WTC11 (cell line): Measurements from ENCODE around the gene PCDHB10. TPM values are rescaled to one million over a fixed set of nuclear protein-coding genes. Genes with fewer than 3 reads are reported as not detected.
"Not testable (repeated sequence)": the region's sequence is repeated elsewhere in the genome, so short reads cannot be mapped to it uniquely, and the experiment has no call there.

Experiments used
- ATAC-seq: fragments of 200-7000 bp; cut with Tn5 transposase; 2 replicates; pipeline ENCODE4 v1.10.0; 2021; ENCODE audit warnings: mild to moderate bottlenecking, moderate library complexity
- CTCF ChIA-PET: fragments of 300-600 bp; sonication (Branson Sonifier 250); formaldehyde crosslinking; loops from one replicate; lab custom pipeline; 2021; ENCODE audit warnings: antibody characterized with exemption; lab: Charles Lee
- POLR2A ChIA-PET: fragments of 350-600 bp; sonication (Branson Sonifier 250); formaldehyde crosslinking; loops from one replicate; lab custom pipeline; 2021; ENCODE audit warnings: antibody characterized with exemption; lab: Charles Lee
- DNase-seq: peaks from one replicate; pipeline ENCODE4 v3.0.0; 2021; ENCODE audit warnings: low spot score
- H3K27ac Mint-ChIP-seq: 2 replicates; pipeline ENCODE4 v1.8.0; 2021; ENCODE audit warnings: mixed read lengths
- H3K27me3 Mint-ChIP-seq: 2 replicates; pipeline ENCODE4 v1.8.0; 2021; ENCODE audit warnings: low read depth, mild to moderate bottlenecking, moderate library complexity, mixed read lengths
- H3K36me3 Mint-ChIP-seq: 2 replicates; pipeline ENCODE4 v1.8.0; 2021; ENCODE audit warnings: mixed read lengths
- H3K4me1 Mint-ChIP-seq: 2 replicates; pipeline ENCODE4 v1.8.0; 2022; ENCODE audit warnings: mixed read lengths
- H3K4me3 Mint-ChIP-seq: 2 replicates; pipeline ENCODE4 v1.8.0; 2021; ENCODE audit warnings: mild to moderate bottlenecking, moderate library complexity, mixed read lengths
- H3K9me3 Mint-ChIP-seq: 2 replicates; pipeline ENCODE4 v1.8.0; 2021; ENCODE audit warnings: mixed read lengths
- ELF4 ChIP-seq: sonication (generic); formaldehyde crosslinking; IDR thresholded peaks from 2 replicates; pipeline ENCODE4 v1.8.1; 2022; ENCODE audit warnings: low read depth, mild to moderate bottlenecking, moderate library complexity, missing genetic modification reagents
- JUN ChIP-seq: sonication (generic); formaldehyde crosslinking; IDR thresholded peaks from 2 replicates; pipeline ENCODE4 v1.8.0; 2023; ENCODE audit warnings: mild to moderate bottlenecking, missing genetic modification reagents
- NR1H2 ChIP-seq: sonication (generic); formaldehyde crosslinking; IDR thresholded peaks from 2 replicates; pipeline ENCODE4 v1.9.0; 2021; ENCODE audit warnings: mild to moderate bottlenecking, moderate library complexity, missing genetic modification reagents
- NR3C1 ChIP-seq: sonication (generic); formaldehyde crosslinking; conservative IDR thresholded peaks from 2 replicates; pipeline ENCODE4 v1.8.1; 2023; ENCODE audit warnings: low read depth, mild to moderate bottlenecking, missing genetic modification reagents
- PRRX2 ChIP-seq: fragments of 250-450 bp; sonication (Bioruptor Pico); IDR thresholded peaks from 2 replicates; pipeline ENCODE4 v1.8.0; 2021; ENCODE audit warnings: mild to moderate bottlenecking
- SOX15 ChIP-seq: fragments of 250-450 bp; sonication (Bioruptor Pico); IDR thresholded peaks from 2 replicates; pipeline ENCODE4 v1.9.0; 2021; ENCODE audit warnings: mild to moderate bottlenecking
- TEAD1 ChIP-seq: sonication (generic); formaldehyde crosslinking; IDR thresholded peaks from 2 replicates; pipeline ENCODE4 v1.8.0; 2022; ENCODE audit warnings: mild to moderate bottlenecking, missing genetic modification reagents
- ZNF219 ChIP-seq: sonication (generic); formaldehyde crosslinking; IDR thresholded peaks from 2 replicates; pipeline ENCODE4 v1.8.0; 2023; ENCODE audit warnings: missing genetic modification reagents, mild to moderate bottlenecking, borderline replicate concordance
- ZNF671 ChIP-seq: fragments of 250-450 bp; sonication (Bioruptor Pico); IDR thresholded peaks from 2 replicates; pipeline ENCODE4 v1.8.0; 2021; ENCODE audit warnings: mild to moderate bottlenecking
- total RNA-seq: library from RNA; stranded (reverse); gene quantifications from 3 replicates; pipeline ENCODE4 v1.2.3, GENCODE V29; 2021
- TF ChIP-seq, protein P1 (sequence below): fragments of 200-600 bp; IDR thresholded peaks from 2 replicates; pipeline ENCODE4 v1.8.0; 2022; ENCODE audit warnings: antibody characterized with exemption
- TF ChIP-seq, protein P2 (sequence below): sonication (generic); formaldehyde crosslinking; IDR thresholded peaks from 2 replicates; pipeline ENCODE4 v1.8.1; 2023; ENCODE audit warnings: mild to moderate bottlenecking, moderate library complexity, missing genetic modification reagents
- TF ChIP-seq, protein P3 (sequence below): fragments of 250-450 bp; sonication (Bioruptor Pico); IDR thresholded peaks from 2 replicates; pipeline ENCODE4 v1.9.0; 2021; ENCODE audit warnings: moderate library complexity, mild to moderate bottlenecking, inconsistent platforms, borderline replicate concordance
- TF ChIP-seq, protein P4 (sequence below): fragments of 250-450 bp; sonication (Bioruptor Pico); IDR thresholded peaks from 2 replicates; pipeline ENCODE4 v1.9.0; 2021; ENCODE audit warnings: mild to moderate bottlenecking
- TF ChIP-seq, protein P5 (sequence below): sonication (generic); formaldehyde crosslinking; IDR thresholded peaks from 2 replicates; pipeline ENCODE4 v1.8.1; 2022; ENCODE audit warnings: mild to moderate bottlenecking, moderate library complexity, missing genetic modification reagents
- TF ChIP-seq, protein P6 (sequence below): sonication (generic); formaldehyde crosslinking; IDR thresholded peaks from 2 replicates; pipeline ENCODE4 v1.8.0; 2022; ENCODE audit warnings: mild to moderate bottlenecking, missing genetic modification reagents

PCDHB10 gene
- total RNA-seq, 1 experiment from 2014 or later, result 1.4 TPM

DNA sequence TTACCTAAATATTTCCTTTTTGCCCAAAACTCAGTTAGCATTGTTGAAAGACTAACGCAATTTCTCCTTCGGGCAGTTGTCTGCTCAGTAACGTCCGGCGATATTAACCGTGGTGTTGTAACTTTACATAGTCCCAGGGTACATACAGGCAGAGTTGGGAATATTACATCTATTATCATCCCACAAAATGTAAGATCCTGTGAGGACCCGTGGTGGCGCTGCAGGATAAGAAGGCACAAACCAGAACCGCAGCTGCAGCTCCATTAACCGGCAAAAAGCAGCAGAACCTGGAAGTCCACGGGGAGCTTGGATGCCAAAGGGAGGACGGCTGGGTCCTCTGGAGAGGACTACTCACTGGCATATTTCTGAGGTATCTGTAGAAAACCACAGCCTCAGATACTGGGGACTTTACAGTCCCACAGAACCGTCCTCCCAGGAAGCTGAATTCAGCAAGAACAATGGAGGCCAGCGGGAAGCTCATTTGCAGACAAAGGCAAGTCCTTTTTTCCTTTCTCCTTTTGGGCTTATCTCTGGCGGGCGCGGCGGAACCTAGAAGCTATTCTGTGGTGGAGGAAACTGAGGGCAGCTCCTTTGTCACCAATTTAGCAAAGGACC is 14.5 kb upstream of the PCDHB10 start, which contains the start of gene PCDHB8:
TSS of gene PCDHB8 (plus strand) at position 214 of the 615 bp plus-strand sequence. CDS start at position 459, 245 bp downstream.
- TF ChIP-seq, protein P1, sequence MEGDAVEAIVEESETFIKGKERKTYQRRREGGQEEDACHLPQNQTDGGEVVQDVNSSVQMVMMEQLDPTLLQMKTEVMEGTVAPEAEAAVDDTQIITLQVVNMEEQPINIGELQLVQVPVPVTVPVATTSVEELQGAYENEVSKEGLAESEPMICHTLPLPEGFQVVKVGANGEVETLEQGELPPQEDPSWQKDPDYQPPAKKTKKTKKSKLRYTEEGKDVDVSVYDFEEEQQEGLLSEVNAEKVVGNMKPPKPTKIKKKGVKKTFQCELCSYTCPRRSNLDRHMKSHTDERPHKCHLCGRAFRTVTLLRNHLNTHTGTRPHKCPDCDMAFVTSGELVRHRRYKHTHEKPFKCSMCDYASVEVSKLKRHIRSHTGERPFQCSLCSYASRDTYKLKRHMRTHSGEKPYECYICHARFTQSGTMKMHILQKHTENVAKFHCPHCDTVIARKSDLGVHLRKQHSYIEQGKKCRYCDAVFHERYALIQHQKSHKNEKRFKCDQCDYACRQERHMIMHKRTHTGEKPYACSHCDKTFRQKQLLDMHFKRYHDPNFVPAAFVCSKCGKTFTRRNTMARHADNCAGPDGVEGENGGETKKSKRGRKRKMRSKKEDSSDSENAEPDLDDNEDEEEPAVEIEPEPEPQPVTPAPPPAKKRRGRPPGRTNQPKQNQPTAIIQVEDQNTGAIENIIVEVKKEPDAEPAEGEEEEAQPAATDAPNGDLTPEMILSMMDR, result peak; percentile 26; the same call in 1 of the 2 replicates
- H3K27ac Mint-ChIP-seq, POLR2A ChIA-PET, H3K27me3 Mint-ChIP-seq, DNase-seq, H3K4me1 Mint-ChIP-seq, H3K4me3 Mint-ChIP-seq: not testable (repeated sequence)
- peaks cover 17% of the 10 kb centered on the region for H3K9me3 Mint-ChIP-seq
- CTCF ChIA-PET, result interaction anchor here (1.0 to 2.5 kb wide), 16 partner anchors 9 to 337 kb away, joined by 3 to 16 read pairs (median 8); partner anchors contain the start of genes PCDHB10, PCDHB11, PCDHB13 and PCDHB14
- ATAC-seq, result peak; percentile 82
- H3K36me3 Mint-ChIP-seq, result peaks cover 18% of the 10 kb centered on the region; the same call in 1 of the 2 replicates

DNA sequence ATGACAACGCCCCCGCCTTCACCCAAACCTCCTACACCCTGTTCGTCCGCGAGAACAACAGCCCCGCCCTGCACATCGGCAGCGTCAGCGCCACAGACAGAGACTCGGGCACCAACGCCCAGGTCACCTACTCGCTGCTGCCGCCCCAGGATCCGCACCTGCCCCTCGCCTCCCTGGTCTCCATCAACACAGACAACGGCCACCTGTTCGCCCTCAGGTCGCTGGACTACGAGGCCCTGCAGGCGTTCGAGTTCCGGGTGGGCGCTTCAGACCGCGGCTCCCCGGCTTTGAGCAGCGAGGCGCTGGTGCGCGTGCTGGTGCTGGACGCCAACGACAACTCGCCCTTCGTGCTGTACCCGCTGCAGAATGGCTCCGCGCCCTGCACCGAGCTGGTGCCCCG is 12.8 kb upstream of the PCDHB10 start:
- H3K27me3 Mint-ChIP-seq, POLR2A ChIA-PET, ATAC-seq, DNase-seq, H3K27ac Mint-ChIP-seq, H3K4me3 Mint-ChIP-seq, CTCF ChIA-PET: not testable (repeated sequence)
- Mint-ChIP-seq H3K36me3 (peaks cover 16% of the 10 kb centered on the region), H3K9me3 (peaks cover 12% of the 10 kb centered on the region), H3K4me1 (peaks cover 13% of the 10 kb centered on the region)

DNA sequence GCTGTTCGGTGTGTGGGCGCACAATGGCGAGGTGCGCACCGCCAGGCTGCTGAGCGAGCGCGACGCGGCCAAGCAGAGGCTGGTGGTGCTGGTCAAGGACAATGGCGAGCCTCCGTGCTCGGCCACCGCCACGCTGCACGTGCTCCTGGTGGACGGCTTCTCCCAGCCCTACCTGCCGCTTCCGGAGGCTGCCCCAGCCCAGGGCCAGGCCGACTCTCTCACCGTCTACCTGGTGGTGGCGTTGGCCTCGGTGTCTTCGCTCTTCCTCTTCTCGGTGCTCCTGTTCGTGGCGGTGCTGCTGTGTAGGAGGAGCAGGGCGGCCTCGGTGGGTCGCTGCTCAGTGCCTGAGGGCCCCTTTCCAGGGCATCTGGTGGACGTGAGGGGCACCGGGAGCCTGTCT is 12.3 kb upstream of the PCDHB10 start:
- CTCF ChIA-PET, result not testable (repeated sequence)
- TF ChIP-seq, protein P2, sequence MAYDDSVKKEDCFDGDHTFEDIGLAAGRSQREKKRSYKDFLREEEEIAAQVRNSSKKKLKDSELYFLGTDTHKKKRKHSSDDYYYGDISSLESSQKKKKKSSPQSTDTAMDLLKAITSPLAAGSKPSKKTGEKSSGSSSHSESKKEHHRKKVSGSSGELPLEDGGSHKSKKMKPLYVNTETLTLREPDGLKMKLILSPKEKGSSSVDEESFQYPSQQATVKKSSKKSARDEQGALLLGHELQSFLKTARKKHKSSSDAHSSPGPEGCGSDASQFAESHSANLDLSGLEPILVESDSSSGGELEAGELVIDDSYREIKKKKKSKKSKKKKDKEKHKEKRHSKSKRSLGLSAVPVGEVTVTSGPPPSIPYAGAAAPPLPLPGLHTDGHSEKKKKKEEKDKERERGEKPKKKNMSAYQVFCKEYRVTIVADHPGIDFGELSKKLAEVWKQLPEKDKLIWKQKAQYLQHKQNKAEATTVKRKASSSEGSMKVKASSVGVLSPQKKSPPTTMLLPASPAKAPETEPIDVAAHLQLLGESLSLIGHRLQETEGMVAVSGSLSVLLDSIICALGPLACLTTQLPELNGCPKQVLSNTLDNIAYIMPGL (CRISPR knock-in tag), result peak; percentile 29; the same call in 1 of the 2 replicates
- TF ChIP-seq, all 79 proteins: peak for 1; not testable (repeated sequence) for 78
- H3K9me3 Mint-ChIP-seq, result peaks cover 15% of the 10 kb centered on the region
- H3K4me3 Mint-ChIP-seq, POLR2A ChIA-PET, H3K27ac Mint-ChIP-seq, H3K27me3 Mint-ChIP-seq, DNase-seq, ATAC-seq: not testable (repeated sequence)
- H3K36me3 Mint-ChIP-seq, result peaks cover 19% of the 10 kb centered on the region
- peaks cover 13% of the 10 kb centered on the region for H3K4me1 Mint-ChIP-seq

DNA sequence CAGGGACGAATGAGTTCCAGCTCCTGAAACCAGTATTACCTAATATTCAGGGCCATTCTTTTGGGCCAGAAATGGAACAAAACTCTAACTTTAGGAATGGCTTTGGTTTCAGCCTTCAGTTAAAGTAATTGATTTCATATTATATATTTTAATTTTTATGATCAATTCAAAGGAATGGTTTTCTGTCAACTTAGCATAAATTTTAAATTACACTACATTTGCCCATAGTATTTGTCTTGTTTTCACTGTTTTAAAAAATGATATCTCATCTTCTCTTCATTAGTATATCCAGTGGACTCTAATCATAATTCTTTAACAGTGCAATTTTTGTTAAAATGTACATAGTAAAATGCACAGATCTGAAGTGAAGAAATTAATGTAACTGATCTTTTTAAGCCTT is 11.8 kb upstream of the PCDHB10 start:
- Mint-ChIP-seq H3K27me3 (no peaks in the 10 kb centered on the region; the same call in 1 of the 2 replicates), H3K4me3 (no peak overlapping the region), H3K36me3 (peaks cover 19% of the 10 kb centered on the region), H3K9me3 (peaks cover 15% of the 10 kb centered on the region), H3K27ac (no peak overlapping the region), H3K4me1 (peaks cover 13% of the 10 kb centered on the region)
- ChIA-PET POLR2A (no interaction called here), CTCF (interaction anchor here (0.8 to 3.0 kb wide), 2 partner anchors 12 to 24 kb away, joined by 6 to 41 read pairs; partner anchors contain the start of gene PCDHB10)
- DNase-seq (no peak), ATAC-seq (no peak)
- TF ChIP-seq, protein P3, sequence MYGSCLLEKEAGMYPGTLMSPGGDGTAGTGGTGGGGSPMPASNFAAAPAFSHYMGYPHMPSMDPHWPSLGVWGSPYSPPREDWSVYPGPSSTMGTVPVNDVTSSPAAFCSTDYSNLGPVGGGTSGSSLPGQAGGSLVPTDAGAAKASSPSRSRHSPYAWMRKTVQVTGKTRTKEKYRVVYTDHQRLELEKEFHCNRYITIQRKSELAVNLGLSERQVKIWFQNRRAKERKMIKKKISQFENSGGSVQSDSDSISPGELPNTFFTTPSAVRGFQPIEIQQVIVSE (CRISPR knock-in tag), result no peak
- TF ChIP-seq SOX15, result no peak
- TF ChIP-seq PRRX2, result no peak
- TF ChIP-seq ZNF671 (CRISPR knock-in tag), result no peak
- TF ChIP-seq JUN (CRISPR knock-in tag), result no peak
- TF ChIP-seq, protein P4, sequence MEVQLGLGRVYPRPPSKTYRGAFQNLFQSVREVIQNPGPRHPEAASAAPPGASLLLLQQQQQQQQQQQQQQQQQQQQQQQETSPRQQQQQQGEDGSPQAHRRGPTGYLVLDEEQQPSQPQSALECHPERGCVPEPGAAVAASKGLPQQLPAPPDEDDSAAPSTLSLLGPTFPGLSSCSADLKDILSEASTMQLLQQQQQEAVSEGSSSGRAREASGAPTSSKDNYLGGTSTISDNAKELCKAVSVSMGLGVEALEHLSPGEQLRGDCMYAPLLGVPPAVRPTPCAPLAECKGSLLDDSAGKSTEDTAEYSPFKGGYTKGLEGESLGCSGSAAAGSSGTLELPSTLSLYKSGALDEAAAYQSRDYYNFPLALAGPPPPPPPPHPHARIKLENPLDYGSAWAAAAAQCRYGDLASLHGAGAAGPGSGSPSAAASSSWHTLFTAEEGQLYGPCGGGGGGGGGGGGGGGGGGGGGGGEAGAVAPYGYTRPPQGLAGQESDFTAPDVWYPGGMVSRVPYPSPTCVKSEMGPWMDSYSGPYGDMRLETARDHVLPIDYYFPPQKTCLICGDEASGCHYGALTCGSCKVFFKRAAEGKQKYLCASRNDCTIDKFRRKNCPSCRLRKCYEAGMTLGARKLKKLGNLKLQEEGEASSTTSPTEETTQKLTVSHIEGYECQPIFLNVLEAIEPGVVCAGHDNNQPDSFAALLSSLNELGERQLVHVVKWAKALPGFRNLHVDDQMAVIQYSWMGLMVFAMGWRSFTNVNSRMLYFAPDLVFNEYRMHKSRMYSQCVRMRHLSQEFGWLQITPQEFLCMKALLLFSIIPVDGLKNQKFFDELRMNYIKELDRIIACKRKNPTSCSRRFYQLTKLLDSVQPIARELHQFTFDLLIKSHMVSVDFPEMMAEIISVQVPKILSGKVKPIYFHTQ (CRISPR knock-in tag), result no peak
- no peak for TF ChIP-seq NR3C1 (CRISPR knock-in tag)
- no peak for TF ChIP-seq ELF4 (CRISPR knock-in tag)
- TF ChIP-seq, protein P5, sequence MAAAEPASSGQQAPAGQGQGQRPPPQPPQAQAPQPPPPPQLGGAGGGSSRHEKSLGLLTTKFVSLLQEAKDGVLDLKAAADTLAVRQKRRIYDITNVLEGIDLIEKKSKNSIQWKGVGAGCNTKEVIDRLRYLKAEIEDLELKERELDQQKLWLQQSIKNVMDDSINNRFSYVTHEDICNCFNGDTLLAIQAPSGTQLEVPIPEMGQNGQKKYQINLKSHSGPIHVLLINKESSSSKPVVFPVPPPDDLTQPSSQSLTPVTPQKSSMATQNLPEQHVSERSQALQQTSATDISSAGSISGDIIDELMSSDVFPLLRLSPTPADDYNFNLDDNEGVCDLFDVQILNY (CRISPR knock-in tag), result no peak
- TF ChIP-seq, protein P6, sequence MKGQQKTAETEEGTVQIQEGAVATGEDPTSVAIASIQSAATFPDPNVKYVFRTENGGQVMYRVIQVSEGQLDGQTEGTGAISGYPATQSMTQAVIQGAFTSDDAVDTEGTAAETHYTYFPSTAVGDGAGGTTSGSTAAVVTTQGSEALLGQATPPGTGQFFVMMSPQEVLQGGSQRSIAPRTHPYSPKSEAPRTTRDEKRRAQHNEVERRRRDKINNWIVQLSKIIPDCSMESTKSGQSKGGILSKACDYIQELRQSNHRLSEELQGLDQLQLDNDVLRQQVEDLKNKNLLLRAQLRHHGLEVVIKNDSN (CRISPR knock-in tag), result no peak
- TF ChIP-seq ZNF219 (CRISPR knock-in tag), result no peak
- TF ChIP-seq NR1H2, result no peak
- TF ChIP-seq TEAD1 (CRISPR knock-in tag), result no peak
- TF ChIP-seq, protein P2 (CRISPR knock-in tag), result no peak
